ENCODE measurements around the gene SSR1. TPM values are rescaled to one million over a fixed set of nuclear protein-coding genes. Genes with fewer than 3 reads are reported as not detected.

SSR1 gene
- total and polyA plus RNA-seq, 9 of the 15 experiments (the other 6 are each of a cell fraction or from before 2014, with no cell fraction given), result 87.7 to 220 (median 144) TPM

GRCh38 chr6:7268816-7269555 lies 44.0 kb downstream of the SSR1 start:
- Histone ChIP-seq H3K4me3 (no peak overlapping the region), H3K27me3 (ENCODE audit: control insufficient read depth in 2 of 2, insufficient read depth in 2 of 2, low read length in 2 of 2) (peaks cover 46 to 67% of the 10 kb centered on the region in 2 experiments; a peak in 4 of 5 replicates), H3K27ac (ENCODE audit: extremely low read depth, low read depth, low read length) (no peak overlapping the region), H3K9me1 (ENCODE audit: control insufficient read depth, insufficient read depth, low read length) (no peaks in the 10 kb centered on the region), H4K20me1 (replicated peaks; ENCODE audit: control insufficient read depth, insufficient read depth, low read length) (0 out of 2 replicates have a peak, but pooled peaks cover 3% of the 10 kb centered on the region), H3K9ac (ENCODE audit: insufficient read depth in 1 of 2, low read depth in 2 of 2, low read length in 2 of 2) (peak overlapping the region in 1 of 2 experiments; percentile 26; a peak in 1 of 4 replicates), H3K9me3 (replicated peaks; ENCODE audit: control insufficient read depth, insufficient read depth, low read depth, low read length) (no peaks in the 10 kb centered on the region; the same call in 1 of the 2 replicates), H2AFZ (ENCODE audit: low read depth, low read length) (no peak overlapping the region), H3K79me2 (ENCODE audit: control insufficient read depth, insufficient read depth, low read length) (no peaks in the 10 kb centered on the region), H3K36me3 (ENCODE audit: control insufficient read depth, insufficient read depth, low read length) (no peaks in the 10 kb centered on the region), H3K4me2 (ENCODE audit: insufficient read depth, low read length) (no peak overlapping the region), H3K4me1 (replicated peaks in 1 of 2; ENCODE audit: control insufficient read depth in 2 of 2, insufficient read depth in 2 of 2, low read length in 2 of 2) (peaks cover 0 to 16% of the 10 kb centered on the region in 2 experiments; a peak in 2 of 5 replicates)
- no TSS peak for BruUV-seq (replicated peaks)
- 8% methylated on average over 23 of the region's 23 CpGs for WGBS (ENCODE audit: insufficient coverage, low coverage, missing lambda C conversion rate)
- FAIRE-seq, result no peak
- peak; percentile 24 for ATAC-seq
- ChIA-PET CTCF (ENCODE audit: low intra/inter-chr PET ratio) (no interaction called here), POLR2A (interaction anchor here (0.6 to 0.9 kb wide), 2 partner anchors 345 to 455 kb away, joined by 4 to 5 read pairs; no protein-coding TSS in a partner anchor)
- DNase-seq (ENCODE audit: extremely low read depth in 1 of 4, low spot score in 3 of 4), result no peak
- in situ Hi-C loops (cut with MboI), result no loop called here
- TF ChIP-seq TEAD4 (IDR thresholded peaks at IDR 0.05; ENCODE audit: low read length) (no peak), TEAD4 (CRISPR knock-in tag; IDR thresholded peaks at IDR 0.05; ENCODE audit: borderline replicate concordance) (no peak), SETDB1 (IDR thresholded peaks at IDR 0.05; ENCODE audit: low read length) (no peak), FOXJ2 (tag; IDR thresholded peaks at IDR 0.05) (no peak), ZNF324 (CRISPR knock-in tag; IDR thresholded peaks at IDR 0.05) (no peak), TFAP4 (CRISPR knock-in tag; IDR thresholded peaks at IDR 0.05; ENCODE audit: borderline replicate concordance) (no peak), RBM25 (IDR thresholded peaks at IDR 0.05; ENCODE audit: low read depth, low read length, severe bottlenecking) (no peak), NR2C1 (IDR thresholded peaks at IDR 0.05) (no peak), NR2C1 (tag; IDR thresholded peaks at IDR 0.05) (no peak), ZNF263 (CRISPR knock-in tag; IDR thresholded peaks at IDR 0.05; ENCODE audit: borderline replicate concordance) (no peak), ASH1L (IDR thresholded peaks at IDR 0.05; ENCODE audit: borderline replicate concordance, low read depth, partially characterized antibody) (no peak), NFYB (IDR thresholded peaks at IDR 0.05; ENCODE audit: extremely low read depth, insufficient read length) (no peak), ZNF583 (CRISPR knock-in tag; IDR thresholded peaks at IDR 0.05) (no peak), CCAR2 (IDR thresholded peaks at IDR 0.05; ENCODE audit: low read depth, low read length) (no peak), THRA (IDR thresholded peaks at IDR 0.05) (no peak), ESRRA (IDR thresholded peaks at IDR 0.05; ENCODE audit: borderline replicate concordance, low read depth) (no peak), ZNF764 (CRISPR knock-in tag; IDR thresholded peaks at IDR 0.05; ENCODE audit: low read depth) (no peak), TCF3 (CRISPR knock-in tag; IDR thresholded peaks at IDR 0.05) (no peak)
- intact Hi-C loops (cut with micrococcal nuclease), result no loop called here
